A549 (cell line): ENCODE measurements around the gene CARD19.
"Not testable (repeated sequence)": the region's sequence is repeated elsewhere in the genome, so short reads cannot be mapped to it uniquely, and the experiment has no call there.

Experiments
- EHMT2 ChIP-seq: fragments of 200-600 bp; sonication (generic); IDR thresholded peaks from 2 replicates; pipeline ENCODE4 v1.6.1; 2016; ENCODE audit warnings: antibody characterized with exemption, low read depth, mild to moderate bottlenecking, moderate library complexity
- EP300 ChIP-seq, 2 experiments: fragments of >200 bp; sonication (Bioruptor Twin); formaldehyde crosslinking; IDR thresholded peaks; 2 replicates in 1 of 2; 3 replicates in 1 of 2; pipeline ENCODE4 v1.6.1; 2016 to 2017
- TF ChIP-seq, protein P1 (sequence below): fragments of >200 bp; sonication (Bioruptor Twin); formaldehyde crosslinking; IDR thresholded peaks from 3 replicates; pipeline ENCODE4 v1.5.1; 2016

DNA sequence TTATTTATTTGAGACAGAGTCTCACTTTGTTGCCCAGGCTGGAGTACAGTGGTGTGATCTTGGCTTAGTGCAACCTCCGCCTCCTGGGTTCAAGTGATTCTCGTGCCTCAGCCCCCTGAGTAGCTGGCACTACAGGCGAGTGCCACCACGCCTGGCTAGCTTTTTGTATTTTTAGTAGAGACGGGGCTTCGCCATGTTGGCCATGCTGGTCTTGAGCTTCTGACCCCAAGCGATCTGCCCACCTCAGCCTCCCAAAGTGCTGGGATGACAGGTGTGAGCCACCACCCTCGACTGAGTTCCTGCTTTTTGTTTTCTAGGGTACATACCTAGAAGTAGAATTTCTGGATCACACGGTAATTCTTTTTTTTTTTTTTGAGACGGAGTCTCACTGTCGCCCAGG lies 5.1 kb downstream of the CARD19 start:
- TF ChIP-seq, protein P1, sequence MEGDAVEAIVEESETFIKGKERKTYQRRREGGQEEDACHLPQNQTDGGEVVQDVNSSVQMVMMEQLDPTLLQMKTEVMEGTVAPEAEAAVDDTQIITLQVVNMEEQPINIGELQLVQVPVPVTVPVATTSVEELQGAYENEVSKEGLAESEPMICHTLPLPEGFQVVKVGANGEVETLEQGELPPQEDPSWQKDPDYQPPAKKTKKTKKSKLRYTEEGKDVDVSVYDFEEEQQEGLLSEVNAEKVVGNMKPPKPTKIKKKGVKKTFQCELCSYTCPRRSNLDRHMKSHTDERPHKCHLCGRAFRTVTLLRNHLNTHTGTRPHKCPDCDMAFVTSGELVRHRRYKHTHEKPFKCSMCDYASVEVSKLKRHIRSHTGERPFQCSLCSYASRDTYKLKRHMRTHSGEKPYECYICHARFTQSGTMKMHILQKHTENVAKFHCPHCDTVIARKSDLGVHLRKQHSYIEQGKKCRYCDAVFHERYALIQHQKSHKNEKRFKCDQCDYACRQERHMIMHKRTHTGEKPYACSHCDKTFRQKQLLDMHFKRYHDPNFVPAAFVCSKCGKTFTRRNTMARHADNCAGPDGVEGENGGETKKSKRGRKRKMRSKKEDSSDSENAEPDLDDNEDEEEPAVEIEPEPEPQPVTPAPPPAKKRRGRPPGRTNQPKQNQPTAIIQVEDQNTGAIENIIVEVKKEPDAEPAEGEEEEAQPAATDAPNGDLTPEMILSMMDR: not testable (repeated sequence)
- TF ChIP-seq EP300 (IDR thresholded peaks at IDR 0.05); EHMT2: not testable (repeated sequence)
